Right forelimb (tissue), 1 donor: Measurements from ENCODE around the gene SNX1.

Experiments
- DNase-seq: peaks from one replicate; pipeline ENCODE4 v3.0.0-alpha.2; 2018

The SNX1 gene

DNA sequence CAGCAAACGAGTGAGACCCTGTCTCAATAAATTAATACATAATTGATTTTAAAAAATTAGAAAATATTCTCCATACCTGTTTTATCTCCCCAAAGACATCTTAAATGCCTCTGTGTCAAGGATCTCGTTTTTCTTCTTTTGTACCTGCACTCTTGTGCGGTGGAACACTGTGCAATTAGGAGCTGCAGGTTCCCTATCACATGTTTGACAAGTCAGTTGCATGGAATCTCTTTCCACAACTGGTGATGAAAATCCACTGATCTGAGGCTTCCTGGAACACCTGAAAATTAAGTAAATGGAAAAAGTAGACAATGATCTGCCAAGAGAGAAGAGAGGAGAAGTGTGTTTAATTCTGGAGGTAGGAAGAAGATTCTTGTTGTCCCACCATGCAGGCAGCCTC lies 52.8 kb downstream of the SNX1 start:
- no peak for DNase-seq

- DNase-seq = no peak
Measured at GRCh38 chr15:64149424-64149823, 53.6 kb downstream of the SNX1 start.

- DNase-seq = no peak
Measured at GRCh38 chr15:64149893-64150578, 54.3 kb downstream of the SNX1 start.

- DNase-seq = no peak
Measured at GRCh38 chr15:64151727-64152506, 56.1 kb downstream of the SNX1 start, which contains the start of gene SNX22. TSS of gene SNX22 (plus strand) at chr15:64151731. CDS start at chr15:64151776, 45 bp downstream.

GRCh38 chr15:64152507-64153387 lies 57.0 kb downstream of the SNX1 start:
- DNase-seq = no peak

GRCh38 chr15:64153480-64154367 lies 57.9 kb downstream of the SNX1 start:
- peak; percentile 91 for DNase-seq

GRCh38 chr15:64155802-64156651 lies 60.2 kb downstream of the SNX1 start:
- no peak for DNase-seq

- no peak for DNase-seq
Measured at GRCh38 chr15:64156652-64157331, 61.0 kb downstream of the SNX1 start.

- no peak for DNase-seq
Measured at GRCh38 chr15:64157599-64158125, 61.9 kb downstream of the SNX1 start.

DNA sequence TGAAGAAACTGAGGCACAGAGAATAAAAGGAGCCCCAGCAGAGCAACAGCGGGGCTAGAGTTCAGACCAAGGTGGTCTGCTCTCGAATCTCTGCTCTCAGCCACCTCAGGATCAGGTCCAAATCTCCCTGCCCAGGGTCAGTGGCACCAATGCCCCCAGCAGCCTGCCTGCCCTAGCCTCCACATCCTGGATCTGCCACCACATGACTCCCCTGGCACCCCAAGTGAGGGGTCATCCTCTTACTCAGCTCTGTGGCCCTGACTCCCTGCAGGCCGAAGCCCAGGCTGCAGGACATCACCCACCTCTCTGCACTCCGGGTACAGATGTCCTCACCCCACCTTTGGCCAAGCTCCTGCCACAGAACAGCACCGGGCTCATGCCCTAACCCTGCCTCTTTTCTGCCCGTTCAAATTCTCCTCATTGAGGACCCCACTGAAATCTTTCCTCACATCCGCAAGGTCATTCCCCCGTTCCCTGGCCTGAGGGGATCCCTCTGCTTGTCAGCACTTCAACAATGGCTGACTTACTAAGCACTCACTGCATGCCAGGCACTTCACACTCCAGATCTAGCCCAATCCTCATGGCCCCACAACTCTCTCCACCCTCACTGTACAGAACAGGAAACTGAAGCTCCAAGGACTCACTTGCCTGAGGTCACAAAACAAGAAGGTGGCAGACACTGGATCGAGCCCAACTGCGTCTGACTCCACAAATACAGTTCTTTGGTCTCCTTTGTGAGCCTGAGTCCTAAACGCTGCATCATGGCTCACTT lies 62.8 kb downstream of the SNX1 start:
- DNase-seq = no peak

DNA sequence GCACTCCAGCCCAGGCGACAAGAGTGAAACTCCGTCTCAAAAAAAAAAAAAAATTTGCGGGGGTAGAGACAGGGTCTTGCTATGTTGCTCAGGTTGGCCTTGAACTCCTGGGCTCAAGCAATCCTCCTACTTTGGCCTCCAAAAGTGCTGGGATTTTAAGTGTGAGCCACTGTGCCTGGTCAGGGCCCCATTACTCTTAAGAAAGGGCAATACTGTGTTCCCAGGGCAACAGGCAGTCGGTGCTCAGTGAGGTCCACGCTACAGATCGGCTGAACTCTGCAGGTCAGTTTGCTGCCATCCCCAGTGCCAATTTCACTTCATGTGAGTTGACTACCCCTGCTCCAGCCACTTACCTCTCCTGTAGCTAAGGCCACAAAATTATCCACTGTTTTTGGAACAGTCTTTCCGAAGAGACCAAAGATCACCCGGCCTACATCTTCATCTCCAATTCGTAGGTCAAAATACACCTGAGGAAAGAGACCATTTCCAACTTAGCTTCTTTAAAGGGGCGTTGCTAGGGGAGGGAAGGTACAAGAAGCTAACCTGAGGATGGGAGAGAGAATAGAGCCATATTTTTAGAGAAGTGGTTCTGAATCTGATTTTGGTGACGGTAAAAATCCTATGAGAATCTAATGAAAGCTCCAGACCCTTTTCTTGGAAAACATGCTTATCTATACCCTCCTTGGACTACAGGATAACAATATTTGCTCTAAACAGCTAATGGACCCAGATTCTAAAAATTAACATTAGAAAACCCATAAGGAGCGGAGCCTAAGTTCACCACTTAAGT lies 66.1 kb downstream of the SNX1 start:
- DNase-seq = no peak

- DNase-seq = no peak
Measured at GRCh38 chr15:64162478-64162868, 66.7 kb downstream of the SNX1 start.

DNA sequence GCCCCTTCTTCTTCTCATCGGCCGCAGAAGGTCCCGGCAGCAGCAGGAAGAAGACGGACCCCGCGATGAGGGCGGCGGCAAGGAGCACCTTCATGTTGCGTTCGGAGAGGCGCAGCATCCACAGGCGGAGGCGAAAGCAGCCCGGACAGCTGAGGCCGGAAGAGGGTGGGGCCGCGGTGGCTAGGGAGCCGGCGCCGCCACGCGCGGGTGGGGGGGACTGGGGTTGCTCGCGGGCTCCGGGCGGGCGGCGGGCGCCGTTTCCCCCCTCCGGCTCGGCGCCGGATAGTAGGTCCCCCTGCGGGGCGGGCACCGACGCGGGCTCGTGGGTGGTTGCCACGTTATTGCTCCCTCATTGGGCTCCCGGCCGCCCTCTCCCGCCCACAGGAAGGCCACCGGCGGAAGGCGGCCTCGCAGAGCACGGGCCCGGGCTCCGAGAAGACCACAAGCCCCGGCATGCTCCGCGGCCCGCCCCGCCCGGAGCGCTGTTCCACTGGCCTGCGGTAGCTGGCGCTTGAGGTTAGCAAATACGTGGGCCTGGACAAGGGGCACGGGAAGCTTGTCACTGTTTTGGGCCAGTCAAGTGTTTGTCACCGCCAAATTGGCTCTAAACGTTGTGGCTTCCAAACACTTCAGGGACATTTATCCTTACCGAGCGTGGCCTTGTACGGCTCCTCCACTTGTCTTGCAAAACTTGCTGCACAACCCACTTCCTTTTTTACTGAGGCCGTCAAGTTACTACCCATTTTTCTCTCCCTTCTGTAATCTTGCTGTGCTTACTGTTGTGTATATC lies 67.3 kb downstream of the SNX1 start, which contains the start of gene PPIB:
Gene PPIB, minus strand, starts transcription at position 154 of the 790 bp plus-strand sequence. Its CDS starts 36 bp downstream, at position 118.
- peak; percentile 98 for DNase-seq

GRCh38 chr15:64163659-64164362 lies 68.0 kb downstream of the SNX1 start:
- DNase-seq = no peak

GRCh38 chr15:64164436-64164835 lies 68.7 kb downstream of the SNX1 start:
- no peak for DNase-seq

DNA sequence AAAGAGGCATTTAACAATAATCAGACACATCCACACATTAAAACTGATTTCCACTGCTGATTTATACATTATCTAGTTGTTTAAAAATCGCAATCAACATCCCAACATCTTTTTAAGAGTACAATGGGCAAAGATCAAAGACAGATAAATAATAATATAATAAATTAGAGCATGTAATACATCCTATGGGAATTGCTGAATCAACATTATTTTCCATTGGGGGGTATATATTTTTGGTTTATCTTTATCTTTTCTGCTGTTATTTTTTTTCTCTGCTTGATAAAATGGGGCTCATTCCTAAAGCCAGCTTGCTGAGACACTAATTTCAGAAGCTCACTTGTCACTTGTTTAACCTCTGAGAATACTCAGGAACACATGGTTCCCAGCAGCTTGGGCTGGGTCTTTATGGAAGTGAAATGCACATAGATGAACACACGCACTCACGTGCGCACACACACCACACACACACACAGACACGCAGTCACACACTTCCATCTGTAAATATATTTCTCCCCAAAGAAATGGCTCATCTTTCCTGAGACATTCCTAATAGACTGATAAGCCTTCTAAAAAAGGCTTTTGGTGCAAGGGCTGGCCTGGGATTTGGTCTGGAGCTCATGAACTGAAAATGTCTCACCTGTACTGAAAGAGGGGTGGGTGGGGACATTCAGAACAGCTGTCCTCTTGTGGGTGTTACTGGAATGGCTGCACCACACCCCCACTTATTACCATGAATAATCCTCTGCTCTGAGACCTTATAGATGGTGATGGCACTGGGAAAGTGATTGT lies 70.5 kb downstream of the SNX1 start:
- no peak for DNase-seq
